Ascending aorta (tissue), 2 donors: ENCODE data around the gene SLC6A11. TPM values are rescaled to one million over a fixed set of nuclear protein-coding genes. Genes with fewer than 3 reads are reported as not detected.

Source experiments
- DNase-seq, 2 donors: peaks; one replicate each; pipeline ENCODE4 v3.0.0-alpha.2; 2019; ENCODE audit warnings: low spot score in 2 of 2
- H3K27ac ChIP-seq, 2 donors: fragments of 200-600 bp; sonication (generic); one replicate each; pipeline ENCODE4 v1.5.1; 2016 to 2017; ENCODE audit warnings: mild to moderate bottlenecking in 1 of 2
- H3K27me3 ChIP-seq: fragments of 200-600 bp; sonication (generic); one replicate; pipeline ENCODE4 v1.5.1; 2017
- H3K36me3 ChIP-seq, 2 donors: fragments of 200-600 bp; sonication (generic); one replicate each; pipeline ENCODE4 v1.5.1; 2016
- H3K4me1 ChIP-seq, 2 donors: fragments of 200-600 bp; sonication (generic); one replicate each; pipeline ENCODE4 v1.5.1; 2016 to 2017; ENCODE audit warnings: mild to moderate bottlenecking in 1 of 2
- H3K4me3 ChIP-seq, 2 donors: fragments of 200-600 bp; sonication (generic); one replicate each; pipeline ENCODE4 v1.5.1; 2016 to 2017; ENCODE audit warnings: mild to moderate bottlenecking in 1 of 2
- H3K9me3 ChIP-seq, 2 donors: fragments of 200-600 bp; sonication (generic); one replicate each; pipeline ENCODE4 v1.5.1; 2016
- intact Hi-C: fragments of 100-400 bp; cut with DNase I; formaldehyde crosslinking; loops from one replicate; pipeline ENCODE4 v1.15.1; 2023
- total RNA-seq: library from RNA; depleted of rRNA; stranded (reverse); fragments of >200 nt; gene quantifications from one replicate; pipeline ENCODE4 v1.1.0, GENCODE V29; 2016
- TF ChIP-seq, protein P1 (sequence below), 3 experiments: fragments of 200-600 bp in 2 of 3; fragments of 450-650 bp in 1 of 3; sonication (generic) in 2 of 3; IDR thresholded peaks; one replicate each; pipeline ENCODE4 v1.5.1; 2016 to 2019; ENCODE audit warnings: antibody characterized with exemption in 3 of 3, mild to moderate bottlenecking in 1 of 3, moderate library complexity in 1 of 3

The SLC6A11 gene
- total RNA-seq, 1 donor from 2014 or later: not detected

DNA sequence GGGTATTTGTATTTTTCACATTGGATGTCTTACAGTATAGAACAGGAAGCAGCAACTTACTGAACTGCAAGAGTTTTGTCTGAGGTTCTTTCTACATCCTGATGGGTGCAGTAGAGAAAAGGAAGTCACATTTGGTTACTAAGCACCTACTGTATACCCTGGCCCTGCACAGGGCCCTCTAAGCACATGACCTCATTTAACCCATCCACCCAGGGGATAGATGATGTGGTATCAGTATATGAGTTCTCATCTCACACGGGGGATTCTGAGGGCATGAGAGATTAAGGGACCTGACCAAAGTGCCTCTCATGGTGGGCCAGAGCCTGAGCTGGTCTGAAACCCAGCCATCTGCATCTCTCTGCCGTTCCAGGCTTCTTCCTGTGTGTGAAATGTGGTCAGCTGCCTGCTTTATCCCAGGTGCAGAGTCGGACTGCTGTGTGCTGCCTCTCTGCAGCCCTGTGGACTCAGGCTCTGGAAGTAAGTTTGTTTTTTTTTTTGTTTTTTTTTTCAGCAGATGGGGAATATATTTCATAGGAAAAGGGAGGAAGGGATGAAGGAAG lies 17.9 kb downstream of the SLC6A11 start:
- H3K36me3 ChIP-seq: no peaks in the 10 kb centered on the region
- no peaks in the 10 kb centered on the region for H3K9me3 ChIP-seq
- no peak for DNase-seq
- intact Hi-C loops: no loop called here
- TF ChIP-seq, protein P1, sequence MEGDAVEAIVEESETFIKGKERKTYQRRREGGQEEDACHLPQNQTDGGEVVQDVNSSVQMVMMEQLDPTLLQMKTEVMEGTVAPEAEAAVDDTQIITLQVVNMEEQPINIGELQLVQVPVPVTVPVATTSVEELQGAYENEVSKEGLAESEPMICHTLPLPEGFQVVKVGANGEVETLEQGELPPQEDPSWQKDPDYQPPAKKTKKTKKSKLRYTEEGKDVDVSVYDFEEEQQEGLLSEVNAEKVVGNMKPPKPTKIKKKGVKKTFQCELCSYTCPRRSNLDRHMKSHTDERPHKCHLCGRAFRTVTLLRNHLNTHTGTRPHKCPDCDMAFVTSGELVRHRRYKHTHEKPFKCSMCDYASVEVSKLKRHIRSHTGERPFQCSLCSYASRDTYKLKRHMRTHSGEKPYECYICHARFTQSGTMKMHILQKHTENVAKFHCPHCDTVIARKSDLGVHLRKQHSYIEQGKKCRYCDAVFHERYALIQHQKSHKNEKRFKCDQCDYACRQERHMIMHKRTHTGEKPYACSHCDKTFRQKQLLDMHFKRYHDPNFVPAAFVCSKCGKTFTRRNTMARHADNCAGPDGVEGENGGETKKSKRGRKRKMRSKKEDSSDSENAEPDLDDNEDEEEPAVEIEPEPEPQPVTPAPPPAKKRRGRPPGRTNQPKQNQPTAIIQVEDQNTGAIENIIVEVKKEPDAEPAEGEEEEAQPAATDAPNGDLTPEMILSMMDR (IDR thresholded peaks at IDR 0.05): no peak
- H3K27ac ChIP-seq: no peak overlapping the region
- peaks cover 2% of the 10 kb centered on the region for H3K27me3 ChIP-seq
- no peaks in the 10 kb centered on the region for H3K4me1 ChIP-seq
- no peak overlapping the region for H3K4me3 ChIP-seq

DNA sequence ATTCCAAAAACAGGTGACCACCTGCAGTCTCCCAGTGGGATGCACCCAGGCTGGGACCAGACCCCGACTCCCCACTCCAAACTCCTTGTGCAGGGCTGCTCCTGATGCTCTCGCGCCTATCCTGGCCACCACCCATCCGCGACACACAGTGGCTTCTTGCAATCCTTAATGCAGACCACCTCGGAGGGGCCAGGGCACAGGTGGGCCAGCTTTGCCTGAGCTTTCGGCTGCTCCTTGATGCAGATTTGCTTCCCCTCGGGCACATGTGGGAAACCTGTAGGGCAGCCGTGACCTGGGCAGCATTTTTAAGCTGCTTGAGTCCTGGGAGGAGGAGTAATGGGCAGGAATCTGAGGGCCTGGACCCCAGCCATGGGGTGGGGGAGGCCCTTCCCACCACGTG lies 18.9 kb downstream of the SLC6A11 start:
- no peak for DNase-seq
- TF ChIP-seq, protein P1 (IDR thresholded peaks at IDR 0.05): no peak
- Histone ChIP-seq H3K36me3 (no peaks in the 10 kb centered on the region), H3K27ac (no peak overlapping the region), H3K27me3 (peaks cover 4% of the 10 kb centered on the region), H3K9me3 (no peaks in the 10 kb centered on the region), H3K4me1 (no peaks in the 10 kb centered on the region), H3K4me3 (no peak overlapping the region)
- intact Hi-C loops: no loop called here

DNA sequence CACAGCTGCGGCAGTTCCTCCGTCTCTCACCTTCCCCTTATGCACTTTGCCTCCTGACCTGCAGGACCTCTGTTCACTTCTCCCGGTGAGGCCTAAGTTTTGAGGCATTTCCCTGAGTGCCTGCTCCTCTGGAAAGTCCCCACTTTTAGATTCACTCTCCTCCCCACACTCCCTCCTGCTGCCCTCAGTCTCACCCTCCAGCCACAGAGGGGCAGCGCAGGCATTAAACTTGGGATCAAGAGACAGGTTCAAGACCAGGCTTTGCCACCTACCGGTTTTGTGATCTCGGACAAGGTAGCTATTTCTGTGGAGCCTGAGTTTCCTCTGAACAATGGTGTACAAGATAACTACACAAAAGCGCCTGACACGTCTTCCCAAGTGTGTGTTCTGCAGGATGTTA lies 19.4 kb downstream of the SLC6A11 start:
- Histone ChIP-seq H3K27ac (no peak overlapping the region), H3K4me3 (no peak overlapping the region), H3K9me3 (no peaks in the 10 kb centered on the region), H3K36me3 (no peaks in the 10 kb centered on the region), H3K27me3 (peaks cover 4% of the 10 kb centered on the region), H3K4me1 (no peaks in the 10 kb centered on the region)
- no peak for DNase-seq
- intact Hi-C loops: no loop called here
- TF ChIP-seq, protein P1 (IDR thresholded peaks at IDR 0.05): no peak

DNA sequence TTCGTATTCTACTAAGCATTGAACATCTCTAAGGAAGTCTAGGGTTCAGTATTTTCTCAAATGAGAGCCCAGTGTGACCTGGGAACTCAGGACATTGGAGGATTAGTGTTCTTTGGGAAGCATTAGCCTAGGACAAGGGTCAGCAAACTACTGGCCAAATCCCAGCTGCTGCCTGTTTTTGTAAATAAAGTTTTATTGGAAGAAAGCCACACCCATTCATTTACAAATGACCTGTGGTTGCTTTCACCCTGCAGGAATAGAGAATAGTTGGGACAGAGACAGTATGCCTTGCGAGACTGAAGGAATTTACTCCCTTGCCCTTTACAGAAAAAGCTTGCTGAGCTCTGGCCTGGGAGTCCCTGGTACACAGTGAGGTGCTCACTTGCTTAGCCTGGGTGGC lies 20.6 kb downstream of the SLC6A11 start:
- TF ChIP-seq, protein P1 (IDR thresholded peaks at IDR 0.05): no peak
- no peaks in the 10 kb centered on the region for H3K4me1 ChIP-seq
- H3K4me3 ChIP-seq: no peak overlapping the region
- H3K27me3 ChIP-seq: peaks cover 4% of the 10 kb centered on the region
- no peaks in the 10 kb centered on the region for H3K9me3 ChIP-seq
- no peak for DNase-seq
- H3K27ac ChIP-seq: no peak overlapping the region
- intact Hi-C loops: no loop called here
- H3K36me3 ChIP-seq: no peaks in the 10 kb centered on the region

DNA sequence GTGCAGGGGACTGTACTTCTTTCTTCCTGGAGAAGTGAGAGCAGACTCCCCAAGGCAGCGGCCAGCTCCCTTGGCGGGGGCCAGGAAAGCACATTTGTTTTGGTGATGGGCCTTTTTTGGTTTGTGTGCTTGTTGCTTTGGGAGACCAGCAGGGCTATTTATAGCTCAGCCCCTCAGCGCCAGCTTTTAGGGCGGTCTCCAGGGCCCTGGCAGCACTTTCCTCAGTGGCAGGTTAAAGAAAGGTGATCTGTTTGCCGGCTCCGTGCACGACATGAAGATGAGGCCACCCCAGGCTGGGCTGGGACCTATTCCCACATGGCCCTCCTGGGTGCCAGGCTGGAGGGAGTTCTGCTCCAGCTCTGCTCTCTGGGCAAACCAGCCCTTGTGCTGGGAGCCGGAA lies 21.8 kb downstream of the SLC6A11 start:
- H3K27ac ChIP-seq: no peak overlapping the region
- no peak for DNase-seq
- H3K27me3 ChIP-seq: peaks cover 4% of the 10 kb centered on the region
- TF ChIP-seq, protein P1 (IDR thresholded peaks at IDR 0.05): no peak
- intact Hi-C loops: no loop called here
- no peaks in the 10 kb centered on the region for H3K36me3 ChIP-seq
- H3K9me3 ChIP-seq: no peaks in the 10 kb centered on the region
- H3K4me1 ChIP-seq: no peaks in the 10 kb centered on the region
- H3K4me3 ChIP-seq: no peak overlapping the region

DNA sequence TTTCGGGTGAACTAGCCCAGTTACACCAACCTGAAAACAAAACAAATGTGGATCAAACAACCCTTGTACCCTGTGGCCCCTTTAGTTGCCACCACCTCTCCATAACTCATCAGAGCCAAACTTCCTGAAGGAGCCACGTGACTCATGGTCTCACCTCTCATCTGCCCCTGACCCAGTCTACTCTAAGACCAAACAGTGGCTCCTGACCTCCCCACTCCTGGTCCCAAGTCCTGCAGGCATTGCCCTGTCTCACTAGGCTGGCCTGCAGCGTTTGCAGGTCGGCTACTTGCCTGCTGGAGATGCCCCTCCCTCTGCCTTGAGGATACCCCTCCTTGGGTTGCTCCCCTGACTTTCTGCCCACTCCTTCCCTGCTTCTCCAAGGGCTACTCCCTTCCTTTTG lies 23.1 kb downstream of the SLC6A11 start:
- intact Hi-C loops: no loop called here
- H3K36me3 ChIP-seq: no peaks in the 10 kb centered on the region
- no peak overlapping the region for H3K4me3 ChIP-seq
- H3K4me1 ChIP-seq: no peaks in the 10 kb centered on the region
- no peaks in the 10 kb centered on the region for H3K9me3 ChIP-seq
- peaks cover 4% of the 10 kb centered on the region for H3K27me3 ChIP-seq
- H3K27ac ChIP-seq: no peak overlapping the region
- TF ChIP-seq, protein P1 (IDR thresholded peaks at IDR 0.05): no peak
- no peak for DNase-seq
